Measurements from ENCODE around the gene CA5B.
"Not testable (repeated sequence)": the region's sequence is repeated elsewhere in the genome, so short reads cannot be mapped to it uniquely, and the experiment has no call there.

CA5B gene, protein sequence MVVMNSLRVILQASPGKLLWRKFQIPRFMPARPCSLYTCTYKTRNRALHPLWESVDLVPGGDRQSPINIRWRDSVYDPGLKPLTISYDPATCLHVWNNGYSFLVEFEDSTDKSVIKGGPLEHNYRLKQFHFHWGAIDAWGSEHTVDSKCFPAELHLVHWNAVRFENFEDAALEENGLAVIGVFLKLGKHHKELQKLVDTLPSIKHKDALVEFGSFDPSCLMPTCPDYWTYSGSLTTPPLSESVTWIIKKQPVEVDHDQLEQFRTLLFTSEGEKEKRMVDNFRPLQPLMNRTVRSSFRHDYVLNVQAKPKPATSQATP

DNA sequence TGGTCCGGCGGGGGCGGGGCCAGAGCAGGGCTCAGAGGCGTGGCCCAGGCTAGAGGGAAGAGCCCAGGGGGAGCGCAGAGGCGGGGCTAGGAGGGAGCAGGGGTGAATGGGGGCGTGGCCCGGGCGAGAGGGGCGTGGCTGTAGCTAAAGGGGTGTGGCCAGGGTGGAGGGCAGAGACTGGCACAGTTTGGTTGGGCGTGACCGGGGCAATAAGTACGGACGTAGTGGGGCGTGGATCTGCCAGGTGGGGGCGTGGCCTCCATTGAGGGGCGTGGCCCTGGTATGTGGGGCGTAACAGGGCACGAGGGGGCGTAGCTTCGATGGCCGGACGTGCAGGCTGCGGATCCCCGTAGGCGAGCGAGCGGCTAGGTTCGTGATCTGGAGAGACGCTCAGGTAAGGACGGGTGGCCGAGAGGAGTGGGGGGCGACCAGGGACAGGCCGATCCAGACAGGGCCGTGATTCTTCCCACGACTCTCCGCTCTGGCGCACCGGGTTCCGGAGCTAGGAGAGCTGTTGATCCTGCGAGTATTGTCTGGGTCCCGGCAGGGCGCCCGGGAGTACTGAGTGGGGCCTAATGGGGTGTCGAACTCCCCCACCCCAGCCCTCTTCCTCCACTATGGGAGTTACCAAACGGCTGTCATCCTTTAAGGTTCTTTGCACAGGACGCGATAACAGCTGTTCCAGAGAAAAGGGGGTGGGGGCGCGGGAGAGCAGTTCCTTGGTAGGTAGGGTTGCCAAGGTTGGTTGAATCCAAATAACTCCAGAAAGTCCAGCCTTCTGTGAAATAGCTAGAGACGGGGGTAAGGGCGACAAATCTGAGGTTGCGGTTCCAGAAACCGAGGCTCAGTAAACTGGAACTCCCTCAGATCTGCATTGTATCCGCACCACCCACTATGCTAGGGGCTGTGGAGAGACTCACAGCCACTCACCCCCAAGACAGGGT is at the start of gene CA5B:
Gene CA5B (plus strand): TSS at position 312 of the 944 bp plus-strand sequence. CDS start 11,754 bp downstream, outside the sequence.
- DNase-seq, result peak; percentile 83 to 95

DNA sequence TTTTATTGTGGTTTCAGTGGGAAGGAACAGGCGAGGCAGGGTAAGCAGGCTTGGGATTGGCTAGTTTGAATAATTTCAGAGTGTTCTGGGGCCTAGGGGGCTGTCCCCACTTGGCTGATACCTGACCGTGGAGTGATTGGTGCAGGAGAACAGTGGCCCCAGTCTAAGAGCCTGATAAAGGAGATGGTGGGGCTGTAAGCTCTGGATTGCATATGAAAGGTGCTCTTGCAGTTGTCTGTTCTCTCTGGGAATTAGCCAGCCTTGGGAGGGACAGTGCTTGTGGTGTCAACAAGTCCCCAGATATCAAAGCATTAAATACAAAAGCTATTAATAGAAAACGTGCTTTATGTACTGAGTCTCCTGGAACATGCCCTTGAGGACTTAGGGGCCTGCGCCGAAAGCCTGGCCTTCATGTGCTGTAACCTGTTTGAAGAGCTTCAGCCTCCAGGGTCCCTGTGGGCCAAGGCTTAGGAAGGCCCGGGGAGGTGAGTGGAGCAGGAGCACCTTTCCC is 43.1 kb upstream of the CA5B start:
- no peak for DNase-seq

DNA sequence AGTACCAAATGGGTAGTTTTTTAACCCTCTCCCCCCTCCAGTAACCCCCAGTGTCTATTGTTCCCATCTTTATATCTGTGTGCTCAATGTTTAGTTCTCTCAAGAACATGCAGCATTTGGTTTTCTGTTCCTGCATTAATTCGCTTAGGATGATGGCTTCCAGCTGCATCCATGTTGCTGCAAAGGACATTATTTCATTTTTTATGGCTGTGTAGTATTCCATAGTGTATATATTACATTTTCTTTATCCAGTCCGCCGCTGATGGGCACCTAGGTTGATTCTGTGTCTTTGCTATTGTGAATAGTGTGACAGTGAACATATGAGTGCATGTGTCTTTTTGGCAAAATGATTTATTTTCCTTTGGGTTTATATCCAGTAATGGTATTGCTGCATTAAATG is 41.6 kb upstream of the CA5B start:
- no peak for DNase-seq

DNA sequence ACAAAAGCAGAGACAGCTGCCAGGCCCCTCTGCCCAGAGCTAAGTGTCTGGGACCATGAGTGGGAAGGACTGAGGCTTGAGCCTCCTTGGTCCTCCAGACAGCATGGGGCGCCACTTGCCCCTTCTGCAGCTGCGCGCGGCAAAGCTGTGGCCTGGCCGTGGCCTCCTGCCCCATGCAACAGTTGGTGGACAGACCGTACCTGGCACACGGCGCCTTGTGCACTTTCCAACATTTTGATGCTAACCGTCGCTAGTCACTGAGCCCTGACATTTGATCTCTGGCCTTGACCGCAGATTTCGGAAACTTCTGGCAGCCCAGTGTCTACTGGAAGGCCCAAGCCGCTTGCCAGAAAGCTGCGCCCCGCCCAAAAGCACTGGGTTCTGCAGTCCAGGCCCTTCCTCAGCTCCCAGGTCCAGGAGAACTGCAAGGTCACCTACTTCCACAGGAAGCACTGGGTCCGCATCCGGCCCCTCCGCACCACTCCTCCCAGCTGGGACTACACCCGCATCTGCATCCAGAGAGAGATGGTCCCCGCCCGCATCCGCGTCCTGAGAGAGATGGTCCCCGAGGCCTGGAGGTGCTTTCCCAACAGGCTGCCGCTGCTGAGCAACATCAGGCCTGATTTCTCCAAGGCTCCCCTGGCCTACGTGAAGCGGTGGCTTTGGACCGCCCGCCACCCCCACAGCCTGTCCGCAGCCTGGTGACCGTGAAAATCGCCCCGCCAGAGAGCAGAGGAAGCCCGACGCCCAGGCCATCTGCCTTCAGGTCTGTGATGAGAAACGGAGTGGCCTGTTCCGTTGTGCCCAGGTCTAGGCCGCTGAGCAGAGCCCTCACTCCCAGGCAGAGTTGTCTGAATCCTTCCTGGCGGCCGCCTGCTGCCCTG is 35.3 kb upstream of the CA5B start:
- DNase-seq, result no peak

DNA sequence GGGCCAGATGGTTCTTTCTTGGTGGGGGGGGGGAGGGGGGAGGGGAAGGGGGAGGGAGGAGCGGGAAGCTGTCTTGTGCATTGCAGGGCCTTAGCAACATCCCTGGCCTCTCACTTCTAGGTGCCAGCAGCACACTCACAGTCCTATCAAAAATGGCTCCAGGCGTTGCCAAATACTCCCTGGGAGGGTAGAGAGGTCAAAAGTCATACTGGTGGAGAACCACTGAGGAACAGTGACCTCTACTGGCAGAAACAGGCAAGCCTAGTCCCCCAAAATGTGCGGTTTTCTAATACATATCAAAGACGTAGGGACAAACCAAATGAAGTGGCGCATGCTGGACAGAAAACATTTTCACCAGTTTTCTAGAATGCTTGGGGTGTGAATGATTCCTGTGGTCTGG is 34.3 kb upstream of the CA5B start:
- not testable (repeated sequence) for DNase-seq

DNA sequence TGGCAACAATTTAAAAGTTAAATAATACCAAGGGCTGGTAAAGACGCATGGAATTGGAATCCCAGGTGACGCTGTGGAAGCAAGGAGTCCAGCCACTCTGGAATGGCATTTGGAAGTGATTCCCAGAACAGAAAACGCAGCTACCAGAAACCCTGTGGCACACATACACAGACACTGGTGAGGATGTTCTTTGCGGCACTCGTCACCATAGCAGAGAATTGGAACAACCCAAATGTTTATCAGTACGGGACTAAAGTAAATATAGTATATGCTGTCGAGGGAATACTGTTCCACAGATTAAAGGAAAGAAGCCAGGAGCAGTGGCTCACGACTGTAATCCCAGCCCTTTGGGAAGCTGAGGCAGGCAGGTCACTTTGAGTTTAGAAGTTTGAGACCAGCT is 33.8 kb upstream of the CA5B start:
- DNase-seq, result not testable (repeated sequence)

DNA sequence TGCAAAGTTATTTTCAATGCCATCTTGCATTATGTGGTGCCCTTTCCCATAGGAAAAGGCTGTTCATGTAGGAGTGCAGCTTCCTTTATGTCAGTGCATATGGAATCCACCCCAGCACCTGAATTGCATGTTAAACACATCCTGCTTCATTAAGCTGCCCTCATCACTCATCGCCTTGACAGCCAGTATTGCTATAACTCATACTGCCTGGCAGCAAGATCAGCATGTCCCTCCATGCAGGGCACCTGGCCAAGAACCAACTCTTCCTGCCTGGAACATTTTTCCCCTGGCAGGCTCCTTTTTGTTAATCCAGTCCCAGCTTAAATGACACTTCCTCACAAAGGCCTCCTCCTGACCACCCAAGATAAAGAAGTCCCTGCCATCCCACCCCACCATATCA is 23.5 kb upstream of the CA5B start:
- DNase-seq, result no peak

DNA sequence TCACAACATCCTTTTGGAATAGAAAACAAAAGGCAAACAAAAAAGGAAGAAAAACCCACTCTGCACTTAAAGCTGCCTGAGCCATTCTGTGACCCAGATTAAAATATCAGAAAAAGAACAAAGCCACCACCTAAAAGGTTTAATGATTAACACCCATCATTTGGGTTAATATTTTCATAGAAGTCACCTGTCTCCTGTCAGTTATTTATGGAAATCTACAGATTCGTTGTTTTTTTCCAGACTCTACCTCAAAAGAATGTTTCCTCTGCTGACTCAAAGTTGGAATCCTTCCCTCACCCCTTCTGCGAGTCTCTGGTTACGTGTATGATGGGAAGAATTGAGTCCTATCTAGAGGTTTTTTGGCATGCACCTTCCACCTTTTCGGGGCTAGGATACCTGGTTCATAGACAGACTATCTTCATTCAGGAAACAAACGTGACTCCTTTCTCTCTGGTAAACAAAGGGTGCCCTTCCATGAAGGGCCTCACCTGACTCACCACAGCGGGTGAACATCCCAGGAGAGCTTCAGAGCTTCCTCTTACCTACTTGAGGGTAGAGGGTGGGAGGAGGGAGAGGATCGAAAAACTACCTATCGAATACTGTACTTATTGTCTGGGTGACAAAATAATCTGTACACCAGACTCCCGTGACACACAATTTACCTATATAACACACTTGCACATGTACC is 19.6 kb upstream of the CA5B start:
- no peak for DNase-seq

DNA sequence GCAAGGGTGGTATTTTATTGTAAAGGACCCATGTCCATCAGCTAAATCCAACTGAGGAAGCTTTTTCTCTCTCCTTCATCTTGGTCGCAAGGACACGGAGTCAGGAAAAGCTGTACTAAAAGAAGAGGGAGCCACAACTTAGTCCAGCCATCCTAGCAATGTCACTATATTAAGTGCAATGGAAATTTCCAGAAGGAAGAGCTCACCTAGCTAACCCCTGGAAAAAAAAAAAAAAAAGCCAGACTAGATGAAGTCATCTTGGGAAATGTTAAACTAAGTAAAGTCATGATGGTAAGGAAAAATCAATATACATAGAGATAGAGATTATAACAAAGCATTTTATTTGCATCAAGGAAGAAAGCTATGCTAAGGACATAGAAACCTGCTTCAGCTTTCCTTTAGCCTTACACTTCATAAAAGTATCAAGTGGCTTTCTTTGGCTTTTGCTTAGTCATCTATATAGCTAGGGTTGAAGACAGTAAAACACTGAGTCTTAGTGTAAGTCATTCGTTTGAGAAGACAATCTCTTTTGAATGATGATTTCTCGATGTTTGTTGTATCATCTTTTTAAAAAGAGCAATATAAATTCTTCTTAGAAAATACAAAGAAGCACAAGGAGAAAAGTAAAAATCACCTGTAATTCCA is 18.6 kb upstream of the CA5B start:
- DNase-seq, result no peak

DNA sequence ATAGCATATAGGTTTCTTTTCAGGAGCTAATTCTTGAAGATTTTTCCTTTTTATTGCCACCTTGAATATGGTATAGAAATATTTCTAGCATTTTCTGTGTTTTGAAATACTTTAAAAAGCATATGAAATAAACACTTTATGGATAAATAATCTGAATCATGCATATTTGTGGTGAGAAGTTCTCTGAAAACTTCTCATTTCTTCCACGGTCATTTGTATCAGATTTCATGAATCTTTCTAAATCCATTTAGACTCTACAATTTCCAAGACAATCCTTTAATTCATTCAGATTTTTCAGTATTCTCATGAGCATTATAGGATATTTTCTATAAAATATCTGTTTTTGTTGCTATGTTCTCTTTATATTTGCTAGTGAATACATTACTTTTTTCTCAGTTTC is 16.2 kb upstream of the CA5B start:
- no peak for DNase-seq

DNA sequence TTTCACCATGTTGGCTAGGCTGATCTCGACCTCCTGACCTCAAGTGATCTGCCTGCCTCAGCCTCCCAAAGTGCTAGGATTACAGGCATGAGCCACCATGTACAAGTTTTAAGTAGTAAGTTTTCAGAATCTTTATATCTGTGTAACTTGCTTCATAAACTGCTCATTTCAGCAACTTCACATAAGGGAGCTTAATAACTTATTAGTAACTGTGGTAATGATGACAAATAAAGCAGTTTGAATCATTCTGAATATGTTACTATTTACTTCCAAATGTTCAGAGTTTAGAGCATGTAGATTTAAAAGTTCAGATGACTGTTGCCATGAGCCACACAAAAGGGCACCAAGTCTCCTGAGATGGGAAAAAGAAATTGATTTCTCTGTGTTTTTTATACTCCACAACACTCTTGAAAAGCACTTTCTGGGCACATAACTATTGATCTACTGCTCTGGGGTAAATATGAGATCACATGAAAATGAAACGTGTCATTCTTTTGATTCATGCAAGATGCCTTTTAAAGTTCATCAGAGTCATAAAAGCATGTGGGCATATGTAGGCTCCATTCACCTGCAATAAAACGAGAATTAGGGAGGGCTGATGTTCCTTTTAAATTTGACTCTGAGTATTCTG is 14.1 kb upstream of the CA5B start:
- no peak for DNase-seq

DNA sequence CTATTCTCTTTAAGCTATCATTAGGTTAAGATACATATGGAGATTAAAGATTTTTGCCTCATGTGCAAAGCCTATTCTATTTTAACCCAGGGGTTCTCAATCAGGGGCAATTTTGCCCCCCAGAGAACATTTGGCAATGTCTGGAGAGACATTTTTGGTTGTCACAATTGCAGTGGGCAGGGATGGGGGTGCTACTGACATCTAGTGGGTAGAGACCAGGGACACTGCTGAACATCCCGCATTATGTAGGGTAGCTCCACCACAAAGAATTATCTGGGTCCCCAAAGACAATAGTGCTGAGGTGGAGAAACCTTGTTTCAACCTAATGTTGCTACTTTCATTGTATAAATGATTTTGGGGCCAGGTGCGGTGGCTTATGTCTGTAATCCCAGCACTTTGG is 13.2 kb upstream of the CA5B start:
- DNase-seq, result no peak

DNA sequence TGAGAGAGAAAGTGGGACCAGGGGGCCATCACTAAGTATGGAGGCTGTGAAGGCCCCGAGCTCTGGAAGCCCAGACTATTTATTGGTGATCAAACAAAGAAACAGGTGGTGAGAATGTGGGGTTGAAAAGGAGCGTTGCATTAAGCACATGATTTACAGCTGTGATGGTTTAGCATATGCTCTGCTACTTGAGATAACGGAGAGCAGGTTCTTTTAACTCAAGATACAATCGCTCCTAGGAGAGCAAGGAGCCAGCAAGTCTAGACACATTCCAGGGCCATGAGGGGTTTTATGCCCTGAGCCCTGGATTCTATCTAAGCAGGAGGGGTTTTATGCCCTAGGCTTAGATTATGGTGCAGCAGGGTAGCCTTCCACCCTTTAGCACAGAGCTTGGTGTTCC is 6.7 kb upstream of the CA5B start:
- DNase-seq, result not testable (repeated sequence)

DNA sequence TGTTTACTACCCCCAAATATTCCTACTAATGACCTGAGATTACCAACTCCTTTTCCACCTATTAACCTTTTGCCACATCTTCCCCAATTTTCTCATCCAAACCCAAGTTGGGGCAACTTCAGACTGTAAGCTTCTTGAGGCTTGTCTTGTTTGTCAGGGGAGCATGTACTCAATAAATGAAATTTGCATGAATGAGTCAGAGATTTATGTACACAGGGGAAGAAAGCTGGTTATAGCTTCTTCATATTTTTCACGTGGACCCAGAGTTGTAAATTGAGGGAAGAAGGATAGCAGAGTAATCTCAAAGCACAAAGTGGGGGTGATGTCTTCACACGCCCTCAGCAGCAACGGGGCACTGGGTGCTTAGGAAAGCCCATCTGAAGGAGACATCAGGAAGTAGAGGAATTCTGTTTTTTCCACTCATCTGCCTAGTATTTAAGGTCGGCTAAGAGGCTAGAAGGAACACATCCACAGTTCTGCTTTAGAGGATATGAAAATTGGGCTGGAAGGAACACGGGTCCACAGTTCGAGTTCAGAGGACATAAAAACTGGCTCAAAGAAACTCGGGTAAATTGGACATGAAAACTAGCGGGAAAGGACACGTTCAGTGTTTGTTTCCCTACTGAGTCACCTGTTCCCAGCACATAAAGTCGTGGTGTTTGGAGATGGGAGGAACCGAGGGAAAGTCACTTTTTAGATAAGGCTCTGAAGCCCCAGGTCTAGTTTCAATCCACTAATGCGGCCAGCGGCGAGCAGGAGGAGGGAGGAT is 696 bp upstream of the CA5B start:
- DNase-seq, result no peak

DNA sequence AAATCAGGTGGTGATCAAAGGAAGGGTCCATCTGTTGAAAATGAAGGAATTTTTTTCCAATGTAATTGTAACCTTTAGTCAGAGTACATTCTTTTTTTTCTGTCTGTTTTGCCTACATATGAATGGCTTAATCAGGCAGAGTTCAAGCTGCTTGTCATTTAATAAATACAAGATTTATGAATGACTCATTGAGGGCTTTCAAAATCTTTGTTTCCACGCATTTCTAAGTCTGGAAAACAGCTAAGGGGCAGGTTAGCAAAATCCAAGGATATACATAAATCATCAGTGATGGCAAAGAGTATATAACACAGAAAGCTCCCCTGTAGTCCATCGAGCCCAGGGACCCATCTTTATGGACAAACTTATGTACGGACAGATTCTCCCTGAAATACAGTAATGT is 1.8 kb downstream of the CA5B start:
- DNase-seq, result no peak

DNA sequence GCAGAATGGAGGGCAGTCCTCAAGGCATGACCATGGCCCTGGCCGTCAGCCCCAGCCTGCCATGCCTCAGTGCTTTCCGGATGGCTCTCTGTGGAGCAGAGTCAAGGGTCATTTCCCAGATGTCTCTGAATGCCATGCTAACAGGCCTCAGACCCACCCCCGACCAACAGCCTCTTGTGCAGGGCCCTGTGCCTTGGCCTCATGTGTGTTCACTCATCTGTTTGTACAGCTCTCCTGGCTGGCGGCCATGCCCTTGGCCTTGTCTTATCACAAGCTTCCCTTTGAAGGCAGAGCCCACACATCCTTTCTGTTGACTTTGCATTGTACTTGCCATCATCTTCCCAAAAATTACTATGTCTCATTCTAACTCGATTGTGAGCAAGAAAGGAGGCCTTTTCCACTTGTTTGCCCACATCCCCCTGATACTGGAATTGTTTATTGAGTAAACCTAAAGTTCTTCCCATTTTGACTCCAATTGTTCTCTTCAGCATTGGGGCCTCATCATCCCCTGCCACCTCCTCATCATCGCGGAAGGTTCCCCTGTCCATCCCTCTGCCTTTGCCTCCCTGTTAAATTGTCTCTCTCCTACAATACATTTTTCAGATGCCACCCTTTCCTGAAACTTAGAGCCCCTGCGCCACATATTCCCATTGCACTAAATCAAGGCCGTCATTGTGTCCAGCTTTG is 6.3 kb downstream of the CA5B start:
- no peak for DNase-seq

DNA sequence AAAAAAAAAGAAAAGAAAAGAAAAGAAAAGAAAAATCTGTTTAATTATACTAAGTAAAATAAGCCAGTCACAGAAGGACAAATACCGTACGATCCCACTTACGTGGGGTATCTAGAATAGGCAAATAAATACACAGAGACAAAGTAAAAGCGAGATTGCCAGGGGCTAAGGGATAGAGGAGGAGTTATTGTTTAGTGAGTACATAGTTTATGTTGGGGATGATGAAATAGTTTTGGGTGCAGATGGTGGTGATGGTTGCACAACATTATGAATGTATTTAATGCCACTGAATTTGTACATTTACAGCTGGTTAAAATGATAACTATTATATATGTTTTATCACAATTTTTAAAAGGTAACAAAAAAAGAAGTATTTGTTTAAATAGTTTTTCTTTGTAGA is 7.1 kb downstream of the CA5B start:
- no peak for DNase-seq

DNA sequence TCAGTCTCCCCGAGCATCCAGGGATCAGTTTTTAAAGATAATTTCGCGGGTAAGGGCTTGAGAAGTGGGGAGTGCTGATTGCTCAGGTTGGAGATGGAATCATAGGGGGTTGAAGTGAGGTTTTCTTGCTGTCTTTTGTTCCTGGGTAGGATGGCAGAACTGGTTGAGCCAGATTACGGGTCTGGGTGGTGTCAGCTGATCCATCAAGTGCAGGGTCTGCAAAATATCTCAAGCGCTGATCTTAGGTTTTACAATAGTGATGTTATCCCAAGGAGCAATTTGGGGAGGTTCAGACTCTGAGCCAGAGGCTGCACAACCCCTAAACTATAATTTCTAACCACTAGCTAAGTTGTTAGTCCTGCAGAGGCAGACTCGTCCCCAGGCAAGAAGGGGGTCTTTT is 8.6 kb downstream of the CA5B start:
- DNase-seq, result not testable (repeated sequence)

DNA sequence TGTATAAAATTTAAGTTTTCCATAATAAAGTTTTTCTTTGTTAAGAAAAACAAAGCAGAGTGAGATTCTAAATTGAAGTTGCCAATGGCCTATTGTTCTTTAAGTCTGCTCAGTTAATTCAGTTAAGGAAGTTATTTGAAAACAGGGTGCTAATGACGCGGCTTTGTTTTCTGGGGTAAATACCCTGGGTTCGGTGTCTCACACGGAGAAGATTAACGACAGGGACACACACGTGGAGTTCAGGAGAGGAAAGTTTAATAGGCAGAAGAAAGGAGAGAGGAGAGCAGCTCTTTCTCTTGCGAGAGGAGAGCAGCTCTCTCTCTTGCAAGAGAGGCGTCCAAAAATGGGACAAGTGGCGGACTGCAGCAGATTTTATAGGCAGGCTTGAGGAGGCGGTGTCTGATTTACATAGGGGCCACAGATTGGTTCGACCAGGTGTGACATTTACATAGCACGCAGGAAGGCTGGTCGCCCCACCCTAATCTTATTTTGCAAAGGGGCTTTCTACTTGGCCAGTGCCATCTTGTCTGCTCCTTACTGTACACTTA is 9.6 kb downstream of the CA5B start:
- no peak for DNase-seq

DNA sequence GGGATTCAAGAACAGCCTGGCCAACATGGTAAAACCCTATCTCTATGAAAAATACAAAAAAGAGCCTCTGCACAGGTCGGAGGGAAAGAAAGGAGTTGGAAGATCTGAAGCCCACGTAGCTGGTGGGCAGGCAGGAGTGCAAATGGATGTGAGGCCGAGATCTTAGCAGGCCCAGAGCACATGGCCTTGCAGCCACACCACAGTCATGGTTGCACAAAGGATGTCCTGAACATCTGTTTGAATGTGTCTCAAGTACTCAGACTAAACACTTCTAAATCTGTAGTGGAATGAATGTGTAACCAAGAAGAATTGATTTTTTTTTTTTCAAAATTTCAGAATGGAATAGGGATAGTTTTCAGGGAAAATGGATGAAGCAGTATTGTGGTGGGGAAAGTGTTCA is 10.8 kb downstream of the CA5B start:
- no peak for DNase-seq
